ENCODE results near the gene NOL3. TPM values are rescaled to one million over a fixed set of nuclear protein-coding genes. Genes with fewer than 3 reads are reported as not detected.

NOL3 gene
- total RNA-seq, 1 experiment from 2014 or later = 8.5 TPM

- no peak for TF ChIP-seq ZNF425 (CRISPR knock-in tag; conservative IDR thresholded peaks at IDR 0.05)
- no peak for TF ChIP-seq ZMAT4 (CRISPR knock-in tag; IDR thresholded peaks at IDR 0.05)
- no peak for TF ChIP-seq ARID4B (CRISPR knock-in tag; IDR thresholded peaks at IDR 0.05; ENCODE audit: borderline replicate concordance)
- no peak for TF ChIP-seq ZNF121 (CRISPR knock-in tag; IDR thresholded peaks at IDR 0.05)
- TF ChIP-seq ETV6 (CRISPR knock-in tag; IDR thresholded peaks at IDR 0.05) = no peak
- no peak for TF ChIP-seq ZBTB21 (CRISPR knock-in tag; IDR thresholded peaks at IDR 0.05; ENCODE audit: borderline replicate concordance)
- no peak for TF ChIP-seq FOXK1 (CRISPR knock-in tag; IDR thresholded peaks at IDR 0.05)
- TF ChIP-seq ZNF396 (CRISPR knock-in tag; IDR thresholded peaks at IDR 0.05; ENCODE audit: borderline replicate concordance) = no peak
- TF ChIP-seq MLX (CRISPR knock-in tag; IDR thresholded peaks at IDR 0.05) = no peak
- TF ChIP-seq ZNF416 (CRISPR knock-in tag; IDR thresholded peaks at IDR 0.05) = no peak
- no peak for TF ChIP-seq FOXP1 (CRISPR knock-in tag; IDR thresholded peaks at IDR 0.05; ENCODE audit: borderline replicate concordance)
- TF ChIP-seq ATF1 (CRISPR knock-in tag; IDR thresholded peaks at IDR 0.05) = no peak
- TF ChIP-seq OVOL2 (CRISPR knock-in tag; IDR thresholded peaks at IDR 0.05; ENCODE audit: borderline replicate concordance) = no peak
- TF ChIP-seq E2F1 (CRISPR knock-in tag; IDR thresholded peaks at IDR 0.05) = no peak
- TF ChIP-seq CBFB (CRISPR knock-in tag; IDR thresholded peaks at IDR 0.05; ENCODE audit: low read depth) = no peak
- TF ChIP-seq STAT6 (CRISPR knock-in tag; conservative IDR thresholded peaks at IDR 0.05; ENCODE audit: low read depth) = no peak
- no peak for TF ChIP-seq NFE2L1 (CRISPR knock-in tag; IDR thresholded peaks at IDR 0.05)
- DNase-seq (ENCODE audit: low spot score) = no peak
- peaks cover 21% of the 10 kb centered on the region for H3K36me3 Mint-ChIP-seq
- H3K4me3 Mint-ChIP-seq = no peak overlapping the region
- ATAC-seq = no peak
- ChIA-PET POLR2A (interaction anchor here (1.2 kb wide), 1 partner anchor 36 kb away, joined by 5 read pairs; the partner anchor contains the start of gene TMEM208), CTCF (interaction anchor here (0.7 to 1.9 kb wide), 10 partner anchors 9 to 241 kb away, joined by 3 to 8 read pairs (median 4); partner anchors contain the start of genes CES3 and NOL3)
- no peaks in the 10 kb centered on the region for H3K9me3 Mint-ChIP-seq
- H3K27me3 Mint-ChIP-seq (ENCODE audit: low read depth) = peaks cover 13% of the 10 kb centered on the region
- peaks cover 32% of the 10 kb centered on the region for H3K4me1 Mint-ChIP-seq
- H3K27ac Mint-ChIP-seq = no peak overlapping the region
Observed at GRCh38 chr16:67190448-67191399, 20.4 kb downstream of the NOL3 start.
